Stimulated activated CD4-positive, alpha-beta T cell treated with anti-CD3 and anti-CD28 coated beads, Interleukin-12 subunit alpha, Interleukin-12 subunit beta, amount 100 ng/mL, for 24 hours (primary cell): Measurements from ENCODE around the gene EP300.
"Not testable (repeated sequence)": the region's sequence is repeated elsewhere in the genome, so short reads cannot be mapped to it uniquely, and the experiment has no call there.

Source experiments
- DNase-seq, 2 experiments: peaks; one replicate each; pipeline ENCODE4 v3.0.0-alpha.2; 2020; ENCODE audit warnings: low read depth in 2 of 2

EP300 gene

GRCh38 chr22:41092023-41092817, at the start of gene EP300:
Gene EP300 (plus strand): TSS chr22:41092592. CDS start chr22:41093005, 413 bp downstream.
- peak; percentile 61 to 72 for DNase-seq

GRCh38 chr22:41043722-41044121, 48.7 kb upstream of the EP300 start:
- no peak for DNase-seq

- DNase-seq: not testable (repeated sequence)
These were observed 46.8 kb upstream of the EP300 start for GRCh38 chr22:41045575-41045974.

GRCh38 chr22:41047801-41048211, 44.6 kb upstream of the EP300 start:
- DNase-seq: no peak

GRCh38 chr22:41048345-41048744, 44.0 kb upstream of the EP300 start:
- not testable (repeated sequence) for DNase-seq

- no peak for DNase-seq
These were observed 43.3 kb upstream of the EP300 start for GRCh38 chr22:41048791-41049717.

GRCh38 chr22:41049795-41050194, 42.6 kb upstream of the EP300 start:
- DNase-seq: not testable (repeated sequence)

GRCh38 chr22:41050883-41051282, 41.5 kb upstream of the EP300 start:
- no peak for DNase-seq

GRCh38 chr22:41052661-41053490, 39.5 kb upstream of the EP300 start:
- DNase-seq: no peak

- DNase-seq: no peak
These were observed 35.3 kb upstream of the EP300 start for GRCh38 chr22:41057076-41057475.

- DNase-seq: no peak
These were observed 30.2 kb upstream of the EP300 start for GRCh38 chr22:41062146-41062545.

GRCh38 chr22:41064326-41064725, 28.1 kb upstream of the EP300 start:
- DNase-seq: not testable (repeated sequence)

- DNase-seq: not testable (repeated sequence)
These were observed 26.1 kb upstream of the EP300 start for GRCh38 chr22:41066341-41066740.

GRCh38 chr22:41067968-41068367, 24.4 kb upstream of the EP300 start:
- DNase-seq: not testable (repeated sequence)

- DNase-seq: no peak
These were observed 21.6 kb upstream of the EP300 start for GRCh38 chr22:41070665-41071331.

GRCh38 chr22:41074061-41074460, 18.3 kb upstream of the EP300 start:
- no peak for DNase-seq

GRCh38 chr22:41074466-41074865, 17.9 kb upstream of the EP300 start:
- DNase-seq: no peak

GRCh38 chr22:41074941-41075710, 17.3 kb upstream of the EP300 start:
- no peak for DNase-seq

GRCh38 chr22:41075946-41076345, 16.4 kb upstream of the EP300 start:
- no peak for DNase-seq

- DNase-seq: no peak
These were observed 15.5 kb upstream of the EP300 start for GRCh38 chr22:41076857-41077256.
